Left renal pelvis (tissue), 4 donors: ENCODE results near the gene MESD. TPM values are rescaled to one million over a fixed set of nuclear protein-coding genes. Genes with fewer than 3 reads are reported as not detected.
A peak's percentile ranks its signal among the peaks of the same experiment; 100 is the strongest.

Experiments
- DNase-seq, 4 donors: peaks; one replicate each; pipeline ENCODE4 v3.0.0-alpha.2; 2013; ENCODE audit warnings: low read depth in 4 of 4, low spot score in 3 of 4
- polyA plus RNA-seq, 4 donors: library from polyadenylated mRNA; unstranded; fragments of 120-200 nt; gene quantifications; one replicate each; pipeline ENCODE4 v1.2.1, GENCODE V29; 2013; ENCODE audit not compliant: insufficient read length in 4 of 4

Gene MESD
- polyA plus RNA-seq, 4 donors, result 31.1 to 48.6 (median 40.1) TPM

DNA sequence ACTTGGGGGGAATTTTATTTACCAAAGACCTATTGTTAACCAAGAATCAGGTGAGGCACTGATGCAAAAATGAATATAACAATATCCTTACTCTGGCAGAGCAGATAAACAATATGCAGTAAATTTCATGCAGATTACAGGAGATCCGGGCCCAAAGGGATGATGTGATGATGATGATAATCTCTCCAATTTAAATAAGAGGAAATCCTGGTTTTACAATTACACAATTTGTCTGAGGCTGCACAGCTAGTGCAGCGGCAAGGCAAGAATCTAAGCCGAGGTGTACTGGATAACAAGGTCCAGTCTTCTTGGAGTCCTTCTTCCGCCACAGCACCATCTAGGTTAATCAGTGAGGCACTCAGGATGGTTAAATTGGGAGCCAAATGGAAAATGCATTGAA is 2.4 kb upstream of the MESD start:
- no peak for DNase-seq

DNA sequence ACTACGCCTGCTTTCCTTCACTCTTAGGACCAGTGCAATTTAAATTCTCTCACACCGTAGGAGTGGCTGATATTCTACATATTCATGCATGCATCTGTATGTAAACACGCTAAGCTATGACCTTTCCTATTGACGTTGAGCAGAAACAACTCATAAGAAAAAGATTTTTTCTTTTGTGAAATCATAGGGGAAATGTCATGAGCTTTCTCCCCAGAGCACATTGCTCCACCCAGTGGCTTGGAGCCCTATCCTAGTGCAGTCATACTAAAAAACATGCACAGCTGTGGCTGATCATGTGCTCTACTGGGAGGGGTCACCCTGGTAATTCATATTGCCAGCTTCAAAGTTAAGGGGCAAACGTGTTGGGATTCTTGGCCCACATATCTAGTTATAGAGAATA is 1.8 kb upstream of the MESD start:
- DNase-seq, result no peak

DNA sequence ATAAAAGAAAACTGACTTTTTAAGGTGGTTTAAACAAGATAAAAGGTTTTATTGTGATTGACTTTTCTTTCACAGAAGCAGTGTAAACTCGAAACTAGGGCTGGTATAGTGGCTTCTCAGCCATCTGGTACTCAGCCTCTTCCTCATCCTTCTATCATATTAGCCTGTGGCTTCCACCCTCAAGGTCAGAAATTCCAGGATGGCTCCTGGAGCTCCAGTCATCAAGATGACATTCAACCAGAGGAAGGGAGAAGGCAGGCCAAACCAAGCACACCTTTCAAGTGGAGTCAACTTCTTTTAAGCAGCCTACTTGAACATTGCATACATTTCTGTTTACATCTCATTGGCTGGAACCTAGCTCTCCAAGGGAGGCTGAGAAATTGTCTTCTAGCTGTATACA is 1.3 kb upstream of the MESD start:
- no peak for DNase-seq

DNA sequence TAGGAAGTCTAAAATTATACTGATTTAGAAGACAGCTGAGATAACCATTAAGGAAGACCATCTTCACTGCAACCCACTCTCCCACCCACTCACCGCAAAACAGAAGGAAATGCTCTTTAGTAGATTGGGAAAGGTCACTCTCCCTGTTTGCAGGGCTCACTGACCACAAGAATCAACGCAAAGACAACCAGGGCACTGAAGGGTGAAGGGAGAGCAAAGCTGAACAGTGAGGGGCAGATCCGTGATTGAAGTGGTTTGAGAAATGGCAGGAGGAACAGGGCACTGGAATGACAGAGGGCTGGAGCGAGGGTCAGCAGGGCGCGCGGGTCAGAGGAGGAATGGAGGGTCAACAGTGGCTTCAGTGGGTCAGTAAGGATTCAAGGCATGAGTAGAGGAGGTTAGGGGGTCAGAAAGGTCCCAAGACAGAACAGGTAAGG is 520 bp downstream of the MESD start:
- DNase-seq, result no peak

DNA sequence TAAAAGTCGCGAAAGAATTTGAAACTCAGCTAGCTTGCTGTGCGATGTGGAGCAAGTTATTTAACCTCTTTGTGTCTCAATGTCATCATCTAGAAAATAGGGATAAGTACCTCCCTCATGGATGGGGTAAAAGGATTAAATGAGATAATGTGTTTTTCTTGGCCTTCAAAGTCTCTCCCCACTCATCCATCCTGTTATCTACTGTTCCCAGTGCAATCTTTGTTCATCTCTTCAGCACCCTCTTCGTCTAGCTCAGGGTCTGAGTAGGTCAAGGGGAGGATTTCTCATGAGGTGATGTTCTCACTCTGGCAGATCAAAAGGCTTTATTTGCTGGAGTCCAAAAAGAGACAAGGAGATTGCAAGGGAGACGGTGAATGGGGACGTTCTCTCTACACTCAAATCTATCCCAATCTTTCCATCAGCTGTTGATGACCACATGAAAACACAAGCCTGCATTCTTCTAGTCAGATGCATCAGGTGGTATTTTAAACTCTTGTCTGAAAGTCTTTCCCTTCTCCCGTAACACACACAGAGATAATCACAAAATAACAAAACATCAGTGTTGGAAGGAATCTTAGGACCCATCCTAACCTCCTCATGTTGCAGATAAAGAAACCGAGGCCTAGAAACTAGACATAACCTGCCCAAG is 1.3 kb downstream of the MESD start:
- DNase-seq, result no peak

DNA sequence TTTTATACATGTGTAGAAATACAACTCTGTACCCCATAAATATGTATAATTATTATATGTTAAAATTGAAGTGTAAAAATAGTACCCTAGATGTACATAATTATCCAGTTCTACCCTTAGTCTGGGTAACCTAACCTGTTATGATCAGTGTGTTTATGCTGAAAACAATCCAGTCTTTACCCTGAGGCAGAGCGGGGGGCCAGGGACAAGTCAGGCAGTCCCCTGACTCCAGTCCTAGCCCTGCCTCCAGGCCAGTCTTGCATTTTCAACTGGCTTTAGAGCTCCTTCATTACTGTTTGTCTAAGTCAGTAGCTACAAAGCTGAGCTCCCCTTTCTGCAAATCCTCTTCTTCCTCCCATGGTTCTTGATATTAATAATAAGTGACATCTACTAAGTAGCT is 3.1 kb downstream of the MESD start:
- DNase-seq, result no peak

DNA sequence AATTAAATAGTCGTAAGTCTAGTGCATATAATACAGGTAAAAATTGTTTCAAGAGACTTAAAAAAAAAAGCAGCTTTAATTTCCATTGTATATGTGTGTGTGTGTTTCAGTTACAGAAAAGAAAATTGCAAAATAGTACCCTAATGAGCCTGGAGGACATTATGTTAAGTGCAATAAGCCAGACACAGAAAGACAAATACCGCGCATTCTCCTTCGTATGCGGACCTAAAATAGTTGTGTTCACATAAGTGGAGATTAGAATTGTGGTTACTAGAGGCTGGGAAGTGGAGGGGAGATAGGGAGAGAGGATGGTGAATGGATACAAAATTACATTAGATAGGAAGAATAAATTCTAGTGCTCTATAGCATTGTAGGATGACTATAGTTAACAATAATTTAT is 3.6 kb downstream of the MESD start:
- no peak for DNase-seq

DNA sequence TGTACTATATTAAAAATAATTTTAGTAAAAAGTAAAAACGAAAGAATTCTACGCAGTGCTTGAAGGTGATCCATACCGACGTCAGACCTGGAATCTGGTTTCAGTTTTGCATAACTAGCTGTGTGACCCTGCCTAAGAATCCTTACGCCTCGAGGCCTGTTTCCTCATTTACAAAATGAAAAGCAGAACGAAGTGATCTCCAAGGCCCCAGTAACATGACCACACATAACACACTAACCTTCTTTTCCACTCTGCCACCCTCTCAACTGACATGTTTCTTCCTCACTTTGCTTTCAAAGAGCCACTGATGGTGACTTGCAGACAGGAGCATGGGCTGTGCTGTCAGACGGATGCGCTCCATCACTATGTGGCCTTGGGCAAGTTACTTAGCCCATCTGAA is 4.8 kb downstream of the MESD start:
- DNase-seq, result no peak

DNA sequence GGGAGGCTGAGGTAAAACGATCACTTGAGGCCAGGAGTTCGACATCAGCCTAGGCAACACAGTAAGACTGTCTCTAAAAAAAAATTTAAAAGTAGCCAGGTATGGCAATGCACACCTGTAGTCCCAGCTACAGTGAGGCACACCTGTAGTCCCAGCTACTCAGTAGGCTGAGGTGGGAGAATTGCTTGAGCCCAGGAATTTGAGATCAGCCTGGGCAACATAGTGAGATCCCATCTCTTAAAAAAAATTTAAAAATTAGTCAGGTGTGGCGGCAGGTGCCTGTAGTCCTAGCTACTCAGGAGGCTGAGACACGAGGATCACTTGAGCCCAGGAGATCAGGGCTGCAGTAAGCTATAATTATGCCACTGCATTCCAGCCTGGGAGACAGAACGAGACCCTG is 6.8 kb downstream of the MESD start:
- no peak for DNase-seq

DNA sequence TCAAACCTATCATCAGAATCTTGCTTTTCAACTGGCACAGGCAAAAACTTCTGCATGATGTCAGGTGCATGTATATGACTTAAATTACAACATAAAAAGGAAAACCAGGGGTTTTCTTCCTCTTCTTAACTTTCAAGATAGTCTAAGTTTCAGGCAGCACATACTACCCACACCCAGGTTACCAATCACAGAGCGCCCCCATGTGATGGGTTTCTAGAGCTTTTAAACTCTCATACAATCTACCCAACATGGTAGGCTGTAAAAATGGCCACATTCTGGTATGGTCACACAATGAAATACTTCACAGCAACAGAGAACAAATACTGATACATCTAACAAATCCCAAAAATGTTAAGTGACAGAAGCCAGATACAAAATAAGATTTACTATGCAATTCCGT is 7.4 kb downstream of the MESD start:
- DNase-seq, result no peak

DNA sequence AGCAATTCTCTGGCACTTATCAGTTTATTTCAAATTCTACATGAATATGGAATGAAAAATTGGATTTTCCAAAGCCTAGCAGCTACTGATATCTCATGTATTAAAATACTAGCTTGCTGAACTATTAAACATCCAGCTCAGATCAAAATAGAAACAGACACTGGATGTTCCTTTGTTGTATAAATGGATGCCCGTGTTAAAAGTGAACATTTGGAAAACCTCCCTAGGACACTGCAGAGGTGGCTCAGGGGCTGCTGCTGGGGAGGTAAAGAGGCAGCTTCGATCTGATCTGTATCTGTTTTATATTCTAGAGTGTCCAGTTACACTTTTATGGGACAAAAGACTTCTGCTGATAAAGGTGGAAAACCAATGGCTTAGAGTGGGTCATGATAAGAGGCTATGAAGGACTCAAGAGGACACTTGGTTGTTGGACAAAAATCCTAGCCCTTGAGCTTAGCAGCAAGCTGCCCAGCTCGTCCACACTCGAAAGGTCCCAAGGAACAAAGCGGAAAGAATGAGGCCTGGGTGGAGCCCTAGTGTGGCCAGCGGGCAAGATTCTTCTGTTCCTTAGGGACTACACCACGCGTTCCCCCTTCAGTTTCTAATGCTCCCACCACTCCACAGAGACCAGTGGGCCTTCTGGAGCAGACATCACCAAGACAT is 9.9 kb downstream of the MESD start:
- no peak for DNase-seq

DNA sequence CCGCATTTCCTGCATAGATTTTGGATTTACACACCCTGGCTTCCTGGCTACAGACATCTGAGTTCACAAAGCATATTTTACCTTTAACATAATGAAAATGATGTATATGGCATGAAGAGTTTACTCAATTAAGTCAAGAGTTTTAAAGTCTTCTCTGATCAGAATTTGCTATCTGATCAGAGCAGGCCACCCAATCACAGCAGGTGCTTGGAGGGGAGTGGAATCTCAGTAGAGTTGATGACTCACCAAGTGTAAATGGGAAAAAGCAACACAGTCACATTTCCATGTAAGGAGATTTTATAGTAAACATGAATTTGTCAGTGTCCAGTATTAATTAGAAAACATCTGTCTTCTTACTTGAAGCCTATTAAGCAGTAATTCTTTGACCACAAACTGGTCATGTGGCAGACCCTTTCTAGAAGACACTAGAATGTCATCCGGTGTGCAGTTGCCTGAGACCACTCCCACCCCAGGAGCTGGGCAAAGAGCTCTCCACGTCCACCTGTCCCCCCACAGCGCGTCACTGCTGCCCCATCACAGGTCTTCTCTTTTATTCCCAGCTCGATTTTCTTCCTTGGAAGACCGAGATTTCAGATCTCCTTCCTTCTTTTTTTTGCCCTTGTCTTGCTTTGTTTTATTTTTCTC is 10.8 kb downstream of the MESD start:
- DNase-seq, result no peak

DNA sequence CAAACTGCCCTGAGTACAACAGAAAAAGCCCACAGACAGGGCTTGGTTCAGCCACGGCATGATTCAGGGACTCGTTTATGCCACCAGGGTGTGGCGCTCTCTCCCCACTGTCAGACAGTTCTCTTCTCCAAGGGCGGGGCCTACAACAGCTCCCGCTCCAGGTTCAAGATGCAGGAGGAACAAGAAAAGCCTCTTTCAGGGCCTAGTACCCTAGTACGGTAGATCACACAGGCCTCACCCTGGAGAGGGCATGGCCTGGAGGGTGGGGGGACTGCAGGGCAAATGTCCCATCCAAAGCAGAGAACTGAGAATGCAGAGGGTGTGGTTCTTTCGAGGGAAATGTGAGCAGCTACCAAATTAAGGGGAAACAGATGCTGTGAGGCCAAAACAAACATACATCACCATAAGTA is 12.0 kb downstream of the MESD start:
- DNase-seq, result no peak

DNA sequence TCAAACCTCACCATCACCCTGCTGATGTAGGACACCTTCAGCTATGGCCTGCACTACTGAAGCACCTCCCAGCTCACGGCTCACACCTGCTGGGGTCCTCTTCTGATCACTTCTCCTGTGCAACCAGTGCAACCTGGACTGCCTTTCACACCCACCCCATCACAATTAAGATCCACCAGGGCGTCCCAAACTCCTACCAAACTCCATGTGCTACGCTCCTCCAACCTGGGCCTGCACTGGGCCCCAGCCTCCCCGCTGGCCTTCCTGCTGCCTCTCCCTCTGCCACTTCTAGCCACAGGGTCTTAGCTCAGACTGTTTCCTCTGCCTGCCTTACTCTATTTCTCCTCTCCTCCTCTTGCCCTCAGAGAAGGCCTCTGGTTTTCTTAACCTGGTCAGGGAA is 12.8 kb downstream of the MESD start:
- no peak for DNase-seq

DNA sequence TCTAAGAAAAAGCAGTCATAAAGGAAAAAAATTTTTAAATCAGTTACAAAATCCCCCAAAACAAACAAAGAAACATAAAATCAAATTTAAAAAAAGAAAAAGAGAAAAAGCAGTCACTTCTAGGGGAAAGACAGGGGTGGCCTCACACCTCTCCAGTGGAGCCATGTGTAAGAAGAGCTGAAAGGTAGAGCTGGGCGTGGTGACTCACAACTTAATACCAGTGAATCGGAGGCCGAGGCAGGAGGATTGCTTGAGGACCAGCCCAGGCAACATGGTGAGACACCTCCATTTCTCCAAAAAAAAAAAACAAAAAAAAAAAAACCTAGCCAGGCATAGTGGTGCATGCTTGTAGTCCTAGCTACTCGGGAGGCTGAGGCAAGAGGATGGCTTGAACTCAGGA is 14.7 kb downstream of the MESD start:
- DNase-seq, result no peak

DNA sequence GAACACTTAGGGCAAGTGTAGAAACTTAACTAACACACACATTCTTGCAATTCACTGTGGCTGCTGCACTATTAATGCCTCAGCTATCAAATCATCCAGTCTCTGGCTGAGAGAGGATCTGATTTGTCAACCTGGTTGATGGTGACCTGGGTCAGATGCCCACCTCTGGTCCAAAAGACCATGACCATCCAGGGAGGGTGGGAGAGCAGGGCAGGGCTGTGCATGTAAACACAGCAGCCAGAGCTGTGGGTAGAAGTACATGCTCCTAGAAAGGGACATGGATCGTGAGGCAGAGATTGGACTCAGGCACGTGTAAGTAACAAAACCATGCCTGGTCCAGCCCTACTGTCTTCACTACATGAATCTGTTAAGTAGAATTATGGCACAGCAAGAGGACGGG is 17.3 kb downstream of the MESD start:
- DNase-seq, result no peak

DNA sequence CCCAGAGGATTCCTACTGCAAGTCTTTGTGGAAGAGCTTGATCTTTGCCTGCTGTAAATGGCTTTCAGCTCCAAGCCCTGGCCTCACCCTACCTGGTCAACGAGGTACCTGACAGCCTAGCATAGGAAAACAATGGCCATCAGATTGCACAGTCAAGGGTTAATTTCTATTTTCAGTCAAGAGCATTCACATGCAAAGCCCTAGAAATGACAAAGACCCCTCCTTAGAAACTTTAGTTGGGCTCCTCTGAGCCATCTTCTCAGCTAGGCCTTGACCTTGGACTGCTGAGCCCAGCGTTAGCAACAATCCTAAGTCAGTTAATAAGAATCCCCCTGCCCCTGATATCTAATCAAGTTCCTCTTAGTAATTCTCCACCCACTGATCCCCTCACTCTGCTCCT is 18.5 kb downstream of the MESD start:
- no peak for DNase-seq

DNA sequence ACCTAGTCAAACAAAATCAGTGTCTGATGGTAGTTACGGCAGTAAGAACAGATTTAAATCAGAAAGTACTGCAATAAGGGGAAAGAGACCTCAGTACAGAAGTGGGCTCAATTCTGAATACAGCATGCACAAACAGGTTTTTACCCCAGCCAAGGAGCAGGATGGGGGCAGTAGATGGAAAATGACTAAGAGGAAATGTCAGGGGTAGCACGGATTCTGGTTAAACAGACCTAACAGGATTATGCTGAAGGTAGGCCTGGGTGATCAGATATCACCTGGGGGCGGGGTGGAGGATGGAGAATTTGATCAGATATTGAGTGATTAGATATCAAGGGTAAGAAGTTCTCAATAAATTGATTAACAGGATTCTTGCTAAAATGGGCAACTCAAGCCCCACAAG is 19.0 kb downstream of the MESD start:
- DNase-seq, result no peak

DNA sequence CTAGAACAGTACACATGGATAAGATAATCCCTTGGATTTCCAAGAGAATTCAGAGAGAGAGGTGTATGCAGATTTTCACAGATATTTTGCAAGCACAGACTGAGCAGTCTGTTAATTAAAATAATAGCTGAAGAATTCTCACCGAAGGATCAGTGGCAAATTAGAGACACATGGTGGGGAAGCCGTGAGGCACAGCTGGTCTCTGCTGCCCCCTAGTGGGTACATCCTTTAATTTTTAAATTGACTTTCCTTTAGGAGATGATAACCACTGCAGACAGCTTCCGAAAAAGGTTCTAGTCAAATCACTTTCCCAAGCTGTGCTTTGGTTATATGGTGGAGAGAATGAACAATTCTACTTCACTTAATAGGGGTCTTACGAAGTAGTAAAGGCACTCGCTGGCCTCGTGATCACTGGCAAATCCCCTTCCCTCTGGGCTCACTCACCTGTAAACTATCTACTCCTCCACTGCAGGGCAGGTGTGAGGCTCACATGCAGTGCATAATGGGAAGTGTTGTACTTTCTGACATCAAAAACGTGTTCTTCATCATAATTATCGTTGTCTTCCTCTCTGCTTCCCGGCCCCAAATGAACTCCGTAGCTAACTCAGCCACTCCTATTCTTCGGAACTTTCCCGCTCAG is 19.5 kb downstream of the MESD start:
- peak in 1 of 4 donors; percentile 47 for DNase-seq

DNA sequence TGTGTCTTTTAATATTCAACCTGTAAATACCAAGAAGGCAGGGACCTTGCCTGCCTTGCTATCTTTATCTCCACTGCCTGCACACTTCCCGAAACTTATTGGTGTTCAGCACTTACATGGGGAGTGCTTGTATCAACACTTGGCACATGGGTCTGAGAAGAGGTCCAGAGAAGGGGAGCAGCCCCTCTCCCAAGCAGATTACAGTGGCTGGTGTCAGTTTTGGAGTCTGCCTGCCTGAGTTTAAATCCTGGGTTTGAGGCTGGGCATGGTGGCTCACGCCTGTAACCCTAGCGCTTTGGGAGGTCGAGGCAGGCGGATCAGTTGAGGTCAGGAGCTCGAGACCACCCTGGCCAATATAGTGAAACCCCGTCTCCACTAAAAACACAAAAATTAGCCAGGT is 20.3 kb downstream of the MESD start:
- no peak for DNase-seq

DNA sequence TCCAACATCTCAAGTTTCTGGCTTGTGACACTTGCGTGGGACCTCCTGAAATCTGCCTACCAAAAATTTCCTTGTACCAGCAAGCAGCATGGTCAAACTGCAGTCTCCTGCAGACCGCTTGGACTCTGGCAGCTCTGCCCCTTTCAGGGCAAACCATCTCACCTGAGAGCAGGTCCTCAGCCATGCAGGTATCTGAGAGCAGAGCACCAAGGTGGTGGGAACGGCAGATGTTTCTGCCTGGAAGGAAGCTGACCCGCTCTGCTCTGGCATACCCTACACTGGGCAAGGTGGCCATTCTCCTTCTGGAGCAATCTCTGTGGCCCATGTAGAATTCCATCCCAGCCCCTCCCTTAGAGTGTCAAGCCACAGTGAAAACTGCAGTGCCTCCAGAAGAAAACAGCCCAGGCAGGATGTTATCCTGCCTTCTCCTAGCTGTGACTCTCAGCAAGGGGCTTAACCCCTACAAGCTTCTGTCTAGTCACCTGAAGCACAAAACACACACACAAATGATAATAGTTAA is 21.6 kb downstream of the MESD start:
- DNase-seq, result no peak

DNA sequence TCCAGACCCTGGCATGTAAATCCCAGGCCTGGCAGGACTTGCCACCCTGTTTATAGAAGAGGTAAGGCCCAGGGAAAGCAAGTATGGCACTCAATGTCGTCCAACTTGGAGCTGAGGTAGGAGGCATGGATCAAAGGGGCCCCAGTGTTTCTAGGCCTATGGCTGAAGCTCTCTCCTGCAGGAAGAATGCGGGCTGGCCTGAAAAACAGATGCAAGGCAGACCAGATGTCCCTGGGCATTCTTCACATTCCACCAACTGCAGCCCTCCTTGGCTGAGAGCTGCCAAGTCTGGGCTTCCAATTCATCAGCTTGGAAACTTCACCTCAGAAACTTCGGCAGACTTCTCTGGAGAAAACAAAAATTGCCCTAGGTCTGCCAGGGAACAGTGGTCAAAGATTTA is 22.2 kb downstream of the MESD start:
- no peak for DNase-seq
